DND-41 (cell line): Measurements from ENCODE around the gene UBXN10.

Source experiments
- CTCF ChIP-seq: IDR thresholded peaks from 2 replicates; pipeline ENCODE4 v1.5.1; 2012; ENCODE audit warnings: borderline replicate concordance, low read length, moderate library complexity, mild to moderate bottlenecking; ENCODE audit not compliant: poor library complexity, severe bottlenecking; ENCODE audit errors: extremely low read depth
- EZH2 ChIP-seq: IDR thresholded peaks from 3 replicates; pipeline ENCODE4 v1.6.1; 2012; ENCODE audit warnings: borderline replicate concordance, low read depth, mild to moderate bottlenecking, moderate library complexity, low read length, inconsistent platforms; ENCODE audit not compliant: severe bottlenecking

- TF ChIP-seq CTCF: no peak
- no peak for TF ChIP-seq EZH2
These were observed 25.9 kb upstream of the UBXN10 start for GRCh38 chr1:20160034-20160433.
